IMR-90 (cell line): ENCODE measurements around the gene KXD1. TPM values are rescaled to one million over a fixed set of nuclear protein-coding genes. Genes with fewer than 3 reads are reported as not detected.

Experiments
- ATAC-seq: fragments of 200-7000 bp; cut with Tn5 transposase; 2 replicates; pipeline ENCODE4 v1.9.1; 2020; ENCODE audit warnings: low read depth, mild to moderate bottlenecking, moderate library complexity
- BruUV-seq: library from RNA; stranded (reverse); fragments of 400-500 nt; replicated peaks from 2 replicates; lab custom pipeline; 2021; lab: Mats Ljungman, UMichigan
- CTCF ChIA-PET: fragments of 300-600 bp; formaldehyde crosslinking; extraction: SDS; loops from one replicate; lab custom pipeline; 2021; ENCODE audit warnings: antibody characterized with exemption; lab: Yijun Ruan, JAX
- POLR2A ChIA-PET: fragments of 300-600 bp; sonication (Branson Sonifier 250); formaldehyde crosslinking; loops from one replicate; lab custom pipeline; 2022; ENCODE audit warnings: antibody characterized with exemption; ENCODE audit not compliant: unreplicated experiment; lab: Charles Lee
- DNase-seq: peaks from one replicate; pipeline ENCODE4 v3.0.0; 2013
- H2AFZ ChIP-seq: replicated peaks from 2 replicates; pipeline ENCODE3; 2013; ENCODE audit warnings: low read length, mild to moderate bottlenecking; ENCODE audit not compliant: poor library complexity
- H2AK5ac ChIP-seq: 2 replicates; pipeline ENCODE4 v1.6.1; 2013; ENCODE audit warnings: low read depth, low read length, inconsistent platforms
- H2AK9ac ChIP-seq: replicated peaks from 2 replicates; pipeline ENCODE3; 2013; ENCODE audit warnings: mild to moderate bottlenecking, low read depth, low read length, moderate library complexity; ENCODE audit not compliant: poor library complexity
- H2BK120ac ChIP-seq: 2 replicates; pipeline ENCODE4 v1.6.1; 2013; ENCODE audit warnings: low read depth, low read length, inconsistent platforms
- H2BK15ac ChIP-seq: 3 replicates; pipeline ENCODE4 v1.6.1; 2013; ENCODE audit warnings: low read depth, low read length, inconsistent platforms
- H2BK20ac ChIP-seq: 2 replicates; pipeline ENCODE4 v1.6.1; 2013; ENCODE audit warnings: low read depth, mild to moderate bottlenecking, inconsistent platforms, low read length, moderate library complexity
- H2BK5ac ChIP-seq: 2 replicates; pipeline ENCODE4 v1.6.1; 2013; ENCODE audit warnings: mild to moderate bottlenecking, low read depth, low read length, inconsistent platforms; ENCODE audit not compliant: poor library complexity, severe bottlenecking
- H3K14ac ChIP-seq: replicated peaks from 2 replicates; pipeline ENCODE4 v1.6.1; 2013; ENCODE audit warnings: low read depth, low read length, inconsistent platforms
- H3K18ac ChIP-seq: 2 replicates; pipeline ENCODE4 v1.6.1; 2013; ENCODE audit warnings: low read depth, low read length, control low read depth
- H3K23ac ChIP-seq: 2 replicates; pipeline ENCODE4 v1.6.1; 2013; ENCODE audit warnings: low read depth, low read length, inconsistent platforms
- H3K27ac ChIP-seq: 2 replicates; pipeline ENCODE4 v1.5.1; 2013; ENCODE audit warnings: mild to moderate bottlenecking, control low read depth, low read length; ENCODE audit not compliant: insufficient read depth
- H3K27me3 ChIP-seq: 2 replicates; pipeline ENCODE4 v1.6.1; 2013; ENCODE audit warnings: low read length; ENCODE audit not compliant: control insufficient read depth, insufficient read depth
- H3K36me3 ChIP-seq: 2 replicates; pipeline ENCODE4 v1.6.1; 2013; ENCODE audit warnings: low read length, mixed read lengths; ENCODE audit not compliant: control insufficient read depth, insufficient read depth
- H3K4ac ChIP-seq: 2 replicates; pipeline ENCODE4 v1.6.1; 2013; ENCODE audit warnings: low read depth, low read length, inconsistent platforms
- H3K4me1 ChIP-seq: 2 replicates; pipeline ENCODE4 v1.6.1; 2013; ENCODE audit warnings: low read length, mixed read lengths; ENCODE audit not compliant: control insufficient read depth, insufficient read depth
- H3K4me2 ChIP-seq: 2 replicates; pipeline ENCODE4 v1.6.1; 2013; ENCODE audit warnings: low read depth, mild to moderate bottlenecking, control low read depth, low read length, moderate library complexity
- H3K4me3 ChIP-seq: 2 replicates; pipeline ENCODE4 v1.5.1; 2013; ENCODE audit warnings: low read depth, mild to moderate bottlenecking, control low read depth, low read length, moderate library complexity; ENCODE audit not compliant: insufficient read depth
- H3K56ac ChIP-seq: 2 replicates; pipeline ENCODE4 v1.6.1; 2013; ENCODE audit warnings: low read length, inconsistent platforms; ENCODE audit not compliant: insufficient read depth; ENCODE audit errors: extremely low read depth
- H3K79me1 ChIP-seq, 2 experiments: 2 replicates each; pipeline ENCODE4 v1.6.1; 2013; ENCODE audit warnings: low read length in 2 of 2, inconsistent platforms in 1 of 2, low read depth in 1 of 2
- H3K9ac ChIP-seq: 2 replicates; pipeline ENCODE4 v1.6.1; 2013; ENCODE audit warnings: low read depth, low read length, control low read depth
- H3K9me1 ChIP-seq: 2 replicates; pipeline ENCODE4 v1.6.1; 2013; ENCODE audit warnings: low read length, inconsistent platforms; ENCODE audit not compliant: insufficient read depth
- H3K9me3 ChIP-seq: 2 replicates; pipeline ENCODE4 v1.6.1; 2013; ENCODE audit warnings: low read length; ENCODE audit not compliant: control insufficient read depth, insufficient read depth
- H4K20me1 ChIP-seq: 2 replicates; pipeline ENCODE4 v1.6.1; 2013; ENCODE audit warnings: low read length, inconsistent platforms; ENCODE audit not compliant: insufficient read depth
- H4K5ac ChIP-seq: 2 replicates; pipeline ENCODE4 v1.6.1; 2013; ENCODE audit warnings: mild to moderate bottlenecking, low read depth, low read length, control low read depth
- H4K8ac ChIP-seq, 2 experiments: 2 replicates each; pipeline ENCODE4 v1.6.1; 2013; ENCODE audit warnings: low read depth in 2 of 2, low read length in 2 of 2, control low read depth in 1 of 2, inconsistent platforms in 1 of 2
- H4K91ac ChIP-seq: 2 replicates; pipeline ENCODE4 v1.6.1; 2013; ENCODE audit warnings: low read depth, low read length, inconsistent platforms; ENCODE audit not compliant: insufficient read depth
- BHLHE40 ChIP-seq: fragments of 150-350 bp; IDR thresholded peaks from 2 replicates; pipeline ENCODE4 v1.6.1; 2016; ENCODE audit warnings: mild to moderate bottlenecking, low read depth, low read length
- CEBPB ChIP-seq: IDR thresholded peaks from 2 replicates; pipeline ENCODE4 v1.6.1; 2012; ENCODE audit warnings: low read depth, low read length, improper control_type of control experiment
- CHD1 ChIP-seq: IDR thresholded peaks from 2 replicates; pipeline ENCODE4 v1.6.1; 2012; ENCODE audit warnings: low read depth, low read length, improper control_type of control experiment
- FOS ChIP-seq: fragments of 150-350 bp; IDR thresholded peaks from 2 replicates; pipeline ENCODE4 v1.6.1; 2016; ENCODE audit warnings: low read depth, low read length
- MAFK ChIP-seq: IDR thresholded peaks from 2 replicates; pipeline ENCODE4 v1.6.1; 2012; ENCODE audit warnings: low read depth, low read length, improper control_type of control experiment
- MAZ ChIP-seq: IDR thresholded peaks from 2 replicates; pipeline ENCODE4 v1.6.1; 2012; ENCODE audit warnings: low read depth, mild to moderate bottlenecking, low read length, improper control_type of control experiment, moderate library complexity, borderline replicate concordance
- MXI1 ChIP-seq: IDR thresholded peaks from 2 replicates; pipeline ENCODE4 v1.6.1; 2012; ENCODE audit warnings: low read depth, mild to moderate bottlenecking, low read length, moderate library complexity, borderline replicate concordance
- NFE2L2 ChIP-seq: fragments of 150-350 bp; IDR thresholded peaks from 2 replicates; pipeline ENCODE4 v1.6.1; 2016; ENCODE audit warnings: low read depth, mild to moderate bottlenecking, low read length
- POLR2A ChIP-seq: IDR thresholded peaks from 2 replicates; pipeline ENCODE4 v1.6.1; 2012; ENCODE audit warnings: mild to moderate bottlenecking, low read depth, low read length
- RAD21 ChIP-seq: IDR thresholded peaks from 2 replicates; pipeline ENCODE4 v1.6.1; 2012; ENCODE audit warnings: low read length, improper control_type of control experiment
- RCOR1 ChIP-seq: IDR thresholded peaks from 2 replicates; pipeline ENCODE4 v1.6.1; 2012; ENCODE audit warnings: mild to moderate bottlenecking, low read length, improper control_type of control experiment; ENCODE audit not compliant: insufficient replicate concordance
- RFX5 ChIP-seq: IDR thresholded peaks from 2 replicates; pipeline ENCODE4 v1.8.0; 2012; ENCODE audit warnings: low read depth, mild to moderate bottlenecking, low read length, moderate library complexity
- SMC3 ChIP-seq: fragments of 150-350 bp; IDR thresholded peaks from 2 replicates; pipeline ENCODE4 v1.6.1; 2016; ENCODE audit warnings: low read depth, mild to moderate bottlenecking, antibody characterized with exemption, low read length, moderate library complexity
- WGBS, 2 experiments: methylation state at CpG; one replicate each; pipeline versions ENCODE4 v1.1.5 to v1.1.7; 2013; ENCODE audit warnings: missing lambda C conversion rate in 2 of 2; ENCODE audit not compliant: insufficient read length in 1 of 2; ENCODE audit errors: extremely low coverage in 2 of 2; 5-methylcytosine and 5-hydroxymethylcytosine counted together
- dilution Hi-C: fragments of 300-500 bp; cut with HindIII; formaldehyde crosslinking; loops from one replicate; pipeline ENCODE4 v1.14.3; 2018; ENCODE audit warnings: low sequenced_read_pairs; ENCODE audit not compliant: unreplicated experiment
- in situ Hi-C: fragments of 300-500 bp; cut with MboI; formaldehyde crosslinking; loops from 3 replicates; pipeline ENCODE4 v1.14.3; 2019; ENCODE audit warnings: low sequenced_read_pairs, inconsistent platforms, mixed read lengths
- intact Hi-C: fragments of 100-400 bp; cut with micrococcal nuclease; formaldehyde crosslinking; loops from 2 replicates; pipeline ENCODE4 v1.10.0; 2022
- polyA plus RNA-seq, 3 experiments: library from polyadenylated mRNA; depleted of rRNA; stranded (reverse); fragments of >200 nt; gene quantifications; 2 replicates each; pipeline ENCODE4 v1.2.3, GENCODE V29; 2012; ENCODE audit warnings: low replicate concordance in 1 of 3
- total RNA-seq: library from RNA; depleted of rRNA; stranded (reverse); fragments of >200 nt; gene quantifications from 2 replicates; pipeline ENCODE4 v1.2.3, GENCODE V29; 2012
- TF ChIP-seq, protein P1 (sequence below): fragments of 150-350 bp; IDR thresholded peaks from 2 replicates; pipeline ENCODE4 v1.6.1; 2016; ENCODE audit warnings: low read depth, mild to moderate bottlenecking, low read length, moderate library complexity, borderline replicate concordance
- TF ChIP-seq, protein P2 (sequence below): conservative IDR thresholded peaks from 2 replicates; pipeline ENCODE4 v1.5.1; 2012; ENCODE audit warnings: mild to moderate bottlenecking, low read depth, low read length, improper control_type of control experiment

Gene KXD1
- total and polyA plus RNA-seq, 2 of the 4 experiments (the other 2 are of a cell fraction): 66.7 to 196 TPM

DNA sequence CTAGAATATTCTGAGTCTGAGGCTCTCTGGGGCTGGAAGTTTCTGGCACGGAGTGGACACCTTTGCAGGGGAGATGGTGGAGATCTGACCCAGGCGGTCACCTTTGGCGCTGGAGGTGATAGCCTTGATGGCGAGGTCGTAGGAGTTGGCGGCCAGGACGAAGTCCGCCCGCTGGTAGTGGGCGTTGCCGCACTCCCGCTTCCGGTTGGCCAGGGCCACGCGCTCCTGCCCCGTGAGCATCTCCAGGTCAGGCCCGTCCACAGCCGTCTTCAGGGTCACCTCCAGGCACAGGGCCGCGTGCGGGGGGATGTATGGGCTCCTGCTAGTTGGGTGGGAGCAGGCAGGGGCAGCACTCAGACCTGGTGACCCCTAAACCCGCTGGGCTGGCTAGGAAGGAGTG is 19.6 kb upstream of the KXD1 start:
- no TSS peak for BruUV-seq
- dilution Hi-C loops: no loop called here

More for the DNA sequence above, 19.6 kb upstream of the KXD1 start:
- DNase-seq: no peak
- H3K56ac ChIP-seq: no peak overlapping the region
- no peak for ATAC-seq
- H3K36me3 ChIP-seq: peaks cover 55% of the 10 kb centered on the region
- no peak overlapping the region for H2BK15ac ChIP-seq
- H2BK5ac ChIP-seq: no peak overlapping the region
- no peak overlapping the region for H3K9ac ChIP-seq
- ChIA-PET POLR2A (no interaction called here), CTCF (no interaction called here)
- peaks cover 3% of the 10 kb centered on the region; the same call in 1 of the 2 replicates for H3K4me1 ChIP-seq
- no peak overlapping the region for H3K4me3 ChIP-seq
- no peak overlapping the region for H3K27ac ChIP-seq
- no peaks in the 10 kb centered on the region for H4K20me1 ChIP-seq
- H2BK20ac ChIP-seq: no peak overlapping the region
- H3K23ac ChIP-seq: no peak overlapping the region
- no peak overlapping the region for H2BK120ac ChIP-seq
- no peak overlapping the region for H3K4ac ChIP-seq
- H3K4me2 ChIP-seq: no peak overlapping the region
- H3K79me1 ChIP-seq: peaks cover 20 to 42% of the 10 kb centered on the region in 2 experiments
- H2AK9ac ChIP-seq: no peak overlapping the region
- H3K9me3 ChIP-seq: no peaks in the 10 kb centered on the region
- no peak overlapping the region for H2AK5ac ChIP-seq
- H3K14ac ChIP-seq: no peak overlapping the region
- no peak overlapping the region for H2AFZ ChIP-seq
- no peak overlapping the region for H3K18ac ChIP-seq
- TF ChIP-seq RAD21: no peak
- no peak for TF ChIP-seq CHD1
- TF ChIP-seq SMC3: no peak
- TF ChIP-seq BHLHE40: no peak
- TF ChIP-seq MAFK: no peak
- TF ChIP-seq FOS: no peak
- no peak for TF ChIP-seq POLR2A
- TF ChIP-seq MAZ: no peak
- no peak for TF ChIP-seq MXI1
- TF ChIP-seq NFE2L2: no peak
- TF ChIP-seq, protein P1, sequence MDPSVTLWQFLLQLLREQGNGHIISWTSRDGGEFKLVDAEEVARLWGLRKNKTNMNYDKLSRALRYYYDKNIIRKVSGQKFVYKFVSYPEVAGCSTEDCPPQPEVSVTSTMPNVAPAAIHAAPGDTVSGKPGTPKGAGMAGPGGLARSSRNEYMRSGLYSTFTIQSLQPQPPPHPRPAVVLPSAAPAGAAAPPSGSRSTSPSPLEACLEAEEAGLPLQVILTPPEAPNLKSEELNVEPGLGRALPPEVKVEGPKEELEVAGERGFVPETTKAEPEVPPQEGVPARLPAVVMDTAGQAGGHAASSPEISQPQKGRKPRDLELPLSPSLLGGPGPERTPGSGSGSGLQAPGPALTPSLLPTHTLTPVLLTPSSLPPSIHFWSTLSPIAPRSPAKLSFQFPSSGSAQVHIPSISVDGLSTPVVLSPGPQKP: no peak
- TF ChIP-seq, protein P2, sequence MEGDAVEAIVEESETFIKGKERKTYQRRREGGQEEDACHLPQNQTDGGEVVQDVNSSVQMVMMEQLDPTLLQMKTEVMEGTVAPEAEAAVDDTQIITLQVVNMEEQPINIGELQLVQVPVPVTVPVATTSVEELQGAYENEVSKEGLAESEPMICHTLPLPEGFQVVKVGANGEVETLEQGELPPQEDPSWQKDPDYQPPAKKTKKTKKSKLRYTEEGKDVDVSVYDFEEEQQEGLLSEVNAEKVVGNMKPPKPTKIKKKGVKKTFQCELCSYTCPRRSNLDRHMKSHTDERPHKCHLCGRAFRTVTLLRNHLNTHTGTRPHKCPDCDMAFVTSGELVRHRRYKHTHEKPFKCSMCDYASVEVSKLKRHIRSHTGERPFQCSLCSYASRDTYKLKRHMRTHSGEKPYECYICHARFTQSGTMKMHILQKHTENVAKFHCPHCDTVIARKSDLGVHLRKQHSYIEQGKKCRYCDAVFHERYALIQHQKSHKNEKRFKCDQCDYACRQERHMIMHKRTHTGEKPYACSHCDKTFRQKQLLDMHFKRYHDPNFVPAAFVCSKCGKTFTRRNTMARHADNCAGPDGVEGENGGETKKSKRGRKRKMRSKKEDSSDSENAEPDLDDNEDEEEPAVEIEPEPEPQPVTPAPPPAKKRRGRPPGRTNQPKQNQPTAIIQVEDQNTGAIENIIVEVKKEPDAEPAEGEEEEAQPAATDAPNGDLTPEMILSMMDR: no peak
- no peak for TF ChIP-seq RFX5
- no peak for TF ChIP-seq RCOR1
- no peak for TF ChIP-seq CEBPB
- no peak overlapping the region for H4K91ac ChIP-seq
- H4K8ac ChIP-seq: no peak overlapping the region
- peaks cover 10% of the 10 kb centered on the region; the same call in 1 of the 2 replicates for H3K9me1 ChIP-seq
- H4K5ac ChIP-seq: no peak overlapping the region
- 92% methylated on average over 7 of the region's 22 CpGs; no CpG with 5 or more reads in 1 of the 2 experiments for WGBS, 2 experiments
- no peaks in the 10 kb centered on the region for H3K27me3 ChIP-seq
- in situ Hi-C loops: no loop called here
- intact Hi-C loops: no loop called here
